Spleen (tissue), 7 donors: ENCODE results near the gene ARID5B.

Experiments used
- POLR2AphosphoS5 ChIP-seq, 3 donors: sonication (generic); formaldehyde crosslinking; IDR thresholded peaks; one replicate each; pipeline ENCODE4 v1.5.1; 2017; ENCODE audit warnings: antibody characterized with exemption in 3 of 3
- TF ChIP-seq, protein P1 (sequence below), 11 experiments: fragments of 200-600 bp in 7 of 11; fragments of 450-650 bp in 4 of 11; sonication (generic) in 4 of 11; IDR thresholded peaks in 8 of 11; conservative IDR thresholded peaks in 3 of 11; 1 replicate in 7 of 11; 2 replicates in 4 of 11; pipeline versions ENCODE4 v1.4.0 to v1.8.0; 2016 to 2021; ENCODE audit warnings: antibody characterized with exemption in 11 of 11, inconsistent platforms in 4 of 11, mild to moderate bottlenecking in 1 of 11
- donor health status: DM: no; HTN: no; CAD: no; lungs with moderate emphysema.
- donor health status: DM: no; HTN: no; CAD: no.
- donor health status: DM: no; HTN: no; CAD: no.

DNA sequence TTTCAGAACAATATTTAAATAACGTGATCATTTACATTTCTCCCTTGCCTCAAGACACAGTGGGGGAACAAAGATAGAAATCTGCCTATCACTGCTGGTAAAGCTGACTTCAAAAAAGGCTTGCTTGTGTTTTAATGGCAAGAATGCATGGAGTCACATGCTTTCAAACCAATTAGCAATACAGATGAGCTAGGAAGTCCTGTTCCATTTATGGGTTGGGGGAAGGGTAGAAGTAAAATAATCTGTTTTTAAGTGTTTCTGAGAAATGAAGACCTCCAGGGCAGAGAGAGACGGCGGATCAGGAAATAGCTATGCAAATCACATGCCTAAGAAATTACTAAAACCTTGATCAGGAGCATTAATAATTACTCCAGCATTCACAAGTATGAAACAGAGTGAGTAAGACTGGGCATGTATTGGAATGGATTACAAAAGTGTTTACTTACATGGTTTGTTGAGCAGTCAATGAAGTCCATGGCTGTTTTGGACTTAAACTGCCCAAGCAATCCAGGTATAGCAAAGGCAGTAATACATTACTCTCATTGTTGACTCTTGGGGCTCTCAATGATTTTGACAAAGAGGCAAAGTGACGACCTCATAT is 142.0 kb downstream of the ARID5B start:
- TF ChIP-seq POLR2AphosphoS5 (IDR thresholded peaks at IDR 0.05) = no peak
- TF ChIP-seq, protein P1, sequence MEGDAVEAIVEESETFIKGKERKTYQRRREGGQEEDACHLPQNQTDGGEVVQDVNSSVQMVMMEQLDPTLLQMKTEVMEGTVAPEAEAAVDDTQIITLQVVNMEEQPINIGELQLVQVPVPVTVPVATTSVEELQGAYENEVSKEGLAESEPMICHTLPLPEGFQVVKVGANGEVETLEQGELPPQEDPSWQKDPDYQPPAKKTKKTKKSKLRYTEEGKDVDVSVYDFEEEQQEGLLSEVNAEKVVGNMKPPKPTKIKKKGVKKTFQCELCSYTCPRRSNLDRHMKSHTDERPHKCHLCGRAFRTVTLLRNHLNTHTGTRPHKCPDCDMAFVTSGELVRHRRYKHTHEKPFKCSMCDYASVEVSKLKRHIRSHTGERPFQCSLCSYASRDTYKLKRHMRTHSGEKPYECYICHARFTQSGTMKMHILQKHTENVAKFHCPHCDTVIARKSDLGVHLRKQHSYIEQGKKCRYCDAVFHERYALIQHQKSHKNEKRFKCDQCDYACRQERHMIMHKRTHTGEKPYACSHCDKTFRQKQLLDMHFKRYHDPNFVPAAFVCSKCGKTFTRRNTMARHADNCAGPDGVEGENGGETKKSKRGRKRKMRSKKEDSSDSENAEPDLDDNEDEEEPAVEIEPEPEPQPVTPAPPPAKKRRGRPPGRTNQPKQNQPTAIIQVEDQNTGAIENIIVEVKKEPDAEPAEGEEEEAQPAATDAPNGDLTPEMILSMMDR (IDR thresholded peaks at IDR 0.05 in 8 of 11, conservative IDR thresholded peaks at IDR 0.05 in 3 of 11) = no peak
